RPMI7951 (cell line): ENCODE data around the gene ZNF331. TPM values are rescaled to one million over a fixed set of nuclear protein-coding genes. Genes with fewer than 3 reads are reported as not detected.

Experiments
- DNase-seq: peaks from one replicate; pipeline ENCODE4 v3.0.0-alpha.2; 2012; ENCODE audit warnings: low read depth
- total RNA-seq: library from RNA; depleted of rRNA; stranded (reverse); fragments of >200 nt; shearing (Covaris generic); gene quantifications from 2 replicates; pipeline ENCODE4 v1.2.3, GENCODE V29; 2014

Gene ZNF331
- total RNA-seq, 1 experiment from 2014 or later = 9.4 TPM

- peak; percentile 99 for DNase-seq
Observed at GRCh38 chr19:53520547-53521372, 17.2 kb upstream of the ZNF331 start.

- DNase-seq = no peak
Observed at GRCh38 chr19:53521373-53522202, 16.4 kb upstream of the ZNF331 start.

GRCh38 chr19:53525922-53526321 is 12.0 kb upstream of the ZNF331 start:
- DNase-seq = no peak

GRCh38 chr19:53530622-53531021 is 7.3 kb upstream of the ZNF331 start:
- DNase-seq = no peak

GRCh38 chr19:53531457-53531856 is 6.5 kb upstream of the ZNF331 start:
- no peak for DNase-seq

GRCh38 chr19:53532362-53532761 is 5.6 kb upstream of the ZNF331 start:
- no peak for DNase-seq

GRCh38 chr19:53536225-53536548 is 1.8 kb upstream of the ZNF331 start:
- no peak for DNase-seq

- no peak for DNase-seq
Observed at GRCh38 chr19:53537121-53537520, 824 bp upstream of the ZNF331 start.

- no peak for DNase-seq
Observed at GRCh38 chr19:53538378-53539109, 599 bp downstream of the ZNF331 start.

- no peak for DNase-seq
Observed at GRCh38 chr19:53540091-53540490, 2.1 kb downstream of the ZNF331 start.

GRCh38 chr19:53541971-53542370 is 4.0 kb downstream of the ZNF331 start:
- no peak for DNase-seq

- DNase-seq = peak; percentile 36
Observed at GRCh38 chr19:53545271-53546065, 7.5 kb downstream of the ZNF331 start.

GRCh38 chr19:53546758-53547513 is 9.0 kb downstream of the ZNF331 start:
- no peak for DNase-seq

GRCh38 chr19:53549340-53549739 is 11.4 kb downstream of the ZNF331 start:
- DNase-seq = no peak

GRCh38 chr19:53552001-53552721 is 14.2 kb downstream of the ZNF331 start:
- DNase-seq = no peak

- DNase-seq = no peak
Observed at GRCh38 chr19:53553156-53553555, 15.2 kb downstream of the ZNF331 start.

- DNase-seq = peak; percentile 86
Observed at GRCh38 chr19:53553865-53554791, 16.2 kb downstream of the ZNF331 start.

- DNase-seq = no peak
Observed at GRCh38 chr19:53554804-53555203, 16.9 kb downstream of the ZNF331 start.

GRCh38 chr19:53555352-53555751 is 17.4 kb downstream of the ZNF331 start:
- DNase-seq = no peak
